ENCODE data around the gene ZFP91. TPM values are rescaled to one million over a fixed set of nuclear protein-coding genes. Genes with fewer than 3 reads are reported as not detected.

ZFP91 gene
- total RNA-seq, 1 experiment from 2014 or later = 80.4 TPM

- intact Hi-C loops (cut with micrococcal nuclease; ENCODE audit: unreplicated experiment) = no loop called here
- CTCF ChIA-PET = no interaction called here
Measured at GRCh38 chr11:58639669-58640068, 60.8 kb downstream of the ZFP91 start.

GRCh38 chr11:58640386-58641023 lies 61.6 kb downstream of the ZFP91 start:
- intact Hi-C loops (cut with micrococcal nuclease; ENCODE audit: unreplicated experiment) = no loop called here
- no peak overlapping the region for H3K27ac ChIP-seq (ENCODE audit: low read length)
- ChIA-PET POLR2A (no interaction called here), CTCF (no interaction called here)
- 0 out of 2 replicates have a peak, but pooled peaks cover 2% of the 10 kb centered on the region for H3K27me3 ChIP-seq (ENCODE audit: control insufficient read depth, insufficient read depth, low read length)
- TF ChIP-seq TCF7L2 (IDR thresholded peaks at IDR 0.05; ENCODE audit: low read depth, low read length) (no peak), REST (IDR thresholded peaks at IDR 0.05; ENCODE audit: insufficient read depth in 1 of 2, low read depth in 2 of 2, low read length in 1 of 2) (no peak), POLR2AphosphoS5 (IDR thresholded peaks at IDR 0.05; ENCODE audit: low read depth, low read length) (no peak), SIN3A (IDR thresholded peaks at IDR 0.05; ENCODE audit: borderline replicate concordance, insufficient read depth, low read depth, low read length) (no peak), CTCF (IDR thresholded peaks at IDR 0.05) (no peak)
- H3K36me3 ChIP-seq (ENCODE audit: control insufficient read depth, insufficient read depth, low read length) = no peaks in the 10 kb centered on the region
- H3K4me3 ChIP-seq (ENCODE audit: low read depth in 2 of 2, low read length in 2 of 2) = no peak overlapping the region
- H3K4me1 ChIP-seq (ENCODE audit: control insufficient read depth, insufficient read depth, low read length) = no peaks in the 10 kb centered on the region
- no peak for ATAC-seq
- H3K9me3 ChIP-seq (ENCODE audit: control insufficient read depth, insufficient read depth, low read depth, low read length) = no peaks in the 10 kb centered on the region
- DNase-seq (ENCODE audit: low read depth, low spot score) = no peak
- BruUV-seq (replicated peaks) = no TSS peak
- in situ Hi-C loops (cut with HindIII; ENCODE audit: low pct_unique_long_range_greater_than_20kb, low sequenced_read_pairs) = no loop called here

More at GRCh38 chr11:58639669-58640068, 60.8 kb downstream of the ZFP91 start:
- no peak for TF ChIP-seq CTCF (IDR thresholded peaks at IDR 0.05)
- no peak for TF ChIP-seq SIN3A (IDR thresholded peaks at IDR 0.05; ENCODE audit: borderline replicate concordance, insufficient read depth, low read depth, low read length)
- no peak for TF ChIP-seq TCF7L2 (IDR thresholded peaks at IDR 0.05; ENCODE audit: low read depth, low read length)
- TF ChIP-seq POLR2AphosphoS5 (IDR thresholded peaks at IDR 0.05; ENCODE audit: low read depth, low read length) = no peak
- no peak for TF ChIP-seq REST (IDR thresholded peaks at IDR 0.05; ENCODE audit: insufficient read depth in 1 of 2, low read depth in 2 of 2, low read length in 1 of 2)
- Histone ChIP-seq H3K4me3 (ENCODE audit: low read depth in 2 of 2, low read length in 2 of 2) (no peak overlapping the region), H3K4me1 (ENCODE audit: control insufficient read depth, insufficient read depth, low read length) (no peaks in the 10 kb centered on the region), H3K27ac (ENCODE audit: low read length) (no peak overlapping the region), H3K27me3 (ENCODE audit: control insufficient read depth, insufficient read depth, low read length) (0 out of 2 replicates have a peak, but pooled peaks cover 2% of the 10 kb centered on the region), H3K9me3 (ENCODE audit: control insufficient read depth, insufficient read depth, low read depth, low read length) (no peaks in the 10 kb centered on the region), H3K36me3 (ENCODE audit: control insufficient read depth, insufficient read depth, low read length) (no peaks in the 10 kb centered on the region)
- DNase-seq (ENCODE audit: low read depth, low spot score) (no peak), ATAC-seq (no peak)
- POLR2A ChIA-PET = no interaction called here
- in situ Hi-C loops (cut with HindIII; ENCODE audit: low pct_unique_long_range_greater_than_20kb, low sequenced_read_pairs) = no loop called here
- BruUV-seq (replicated peaks) = no TSS peak

Data from Panc1 (cell line).